SH-SY5Y (cell line): ENCODE data around the gene ANLN.

ENCODE experiments used
- GATA2 ChIP-seq: IDR thresholded peaks from 2 replicates; pipeline ENCODE4 v1.6.1; 2011; ENCODE audit warnings: mild to moderate bottlenecking, low read depth, low read length
- GATA3 ChIP-seq: IDR thresholded peaks from 2 replicates; pipeline ENCODE4 v1.6.1; 2011; ENCODE audit warnings: low read depth, mild to moderate bottlenecking, low read length, moderate library complexity

DNA sequence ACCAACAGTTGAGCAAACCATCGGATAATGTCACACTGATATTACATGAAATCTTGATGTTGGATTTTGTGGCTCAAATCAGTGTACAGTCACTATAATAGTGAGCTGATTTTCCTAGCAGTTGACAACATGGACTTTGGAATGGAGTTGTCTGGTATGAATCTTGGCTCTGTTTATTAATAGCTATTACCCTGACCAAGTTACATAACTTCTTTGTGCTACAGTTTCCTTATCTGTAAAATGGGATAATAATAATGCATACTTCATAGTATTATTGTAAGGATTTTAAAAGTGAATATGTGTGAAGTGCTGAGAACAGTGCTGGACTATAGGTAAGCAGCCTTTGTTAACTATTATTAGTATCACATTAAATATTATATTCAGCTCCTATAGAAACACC lies 26.1 kb upstream of the ANLN start:
- TF ChIP-seq GATA2 (no peak), GATA3 (no peak)
